ENCODE data around the gene CALD1. TPM values are rescaled to one million over a fixed set of nuclear protein-coding genes. Genes with fewer than 3 reads are reported as not detected.
"Not testable (repeated sequence)": the region's sequence is repeated elsewhere in the genome, so short reads cannot be mapped to it uniquely, and the experiment has no call there.

The CALD1 gene
- total RNA-seq, 1 experiment from 2014 or later = 147 TPM

GRCh38 chr7:134966691-134967090, 187.3 kb downstream of the CALD1 start (continued):
- TF ChIP-seq STAT6 (CRISPR knock-in tag; conservative IDR thresholded peaks at IDR 0.05; ENCODE audit: low read depth) (no peak), RORB (CRISPR knock-in tag; IDR thresholded peaks at IDR 0.05) (no peak), HMGXB4 (CRISPR knock-in tag; IDR thresholded peaks at IDR 0.05) (no peak), MYBL2 (CRISPR knock-in tag; IDR thresholded peaks at IDR 0.05) (no peak)

- DNase-seq (ENCODE audit: low spot score) (no peak), ATAC-seq (no peak)
- TF ChIP-seq PRRX2 (CRISPR knock-in tag; IDR thresholded peaks at IDR 0.05) = no peak
- TF ChIP-seq TEAD4 (CRISPR knock-in tag; IDR thresholded peaks at IDR 0.05) = no peak
- no peak for TF ChIP-seq IRF1 (CRISPR knock-in tag; IDR thresholded peaks at IDR 0.05)
- no peak for TF ChIP-seq SP1 (CRISPR knock-in tag; conservative IDR thresholded peaks at IDR 0.05)
- no peak for TF ChIP-seq SOX15 (CRISPR knock-in tag; IDR thresholded peaks at IDR 0.05)
- TF ChIP-seq AFF4 (CRISPR knock-in tag; IDR thresholded peaks at IDR 0.05; ENCODE audit: borderline replicate concordance) = no peak
- TF ChIP-seq RORB (CRISPR knock-in tag; IDR thresholded peaks at IDR 0.05) = no peak
- no peak for TF ChIP-seq ZNF317 (CRISPR knock-in tag; IDR thresholded peaks at IDR 0.05; ENCODE audit: borderline replicate concordance, low read depth)
- no peak for TF ChIP-seq CREM (CRISPR knock-in tag; IDR thresholded peaks at IDR 0.05)
- no peak for TF ChIP-seq PREB (CRISPR knock-in tag; IDR thresholded peaks at IDR 0.05; ENCODE audit: borderline replicate concordance)
- ChIA-PET CTCF (interaction anchor here (0.8 kb wide), 1 partner anchor 201 kb away, joined by 3 read pairs; no protein-coding TSS in a partner anchor), POLR2A (no interaction called here)
- H3K36me3 Mint-ChIP-seq = peaks cover 10% of the 10 kb centered on the region
- no peaks in the 10 kb centered on the region for H3K27me3 Mint-ChIP-seq (ENCODE audit: low read depth)
- H3K9me3 Mint-ChIP-seq = no peaks in the 10 kb centered on the region
- no peak overlapping the region for H3K4me3 Mint-ChIP-seq
- H3K4me1 Mint-ChIP-seq = no peaks in the 10 kb centered on the region
- no peak overlapping the region; the same call in 1 of the 2 replicates for H3K27ac Mint-ChIP-seq
Measured at GRCh38 chr7:134968110-134968509, 188.7 kb downstream of the CALD1 start.

GRCh38 chr7:134981645-134982044, 202.2 kb downstream of the CALD1 start:
- peaks cover 35% of the 10 kb centered on the region for H3K27me3 Mint-ChIP-seq (ENCODE audit: low read depth)
- H3K9me3 Mint-ChIP-seq = peaks cover 23% of the 10 kb centered on the region
- DNase-seq (ENCODE audit: low spot score); H3K4me1 Mint-ChIP-seq; POLR2A ChIA-PET; H3K36me3 Mint-ChIP-seq; ATAC-seq; H3K4me3 Mint-ChIP-seq; H3K27ac Mint-ChIP-seq; CTCF ChIA-PET: not testable (repeated sequence)

All from WTC11 (cell line).